Mucosa of rectum (tissue), 2 donors: Measurements from ENCODE around the gene TCERG1L.

ENCODE experiments used
- H3K27ac ChIP-seq, 2 donors: one replicate each; pipeline ENCODE4 v1.7.0; 2013; ENCODE audit warnings: inconsistent platforms in 2 of 2, low read depth in 2 of 2, low read length in 2 of 2
- H3K27me3 ChIP-seq, 2 donors: one replicate each; pipeline ENCODE4 v1.7.0; 2013; ENCODE audit warnings: low read length in 2 of 2; ENCODE audit not compliant: control insufficient read depth in 2 of 2, insufficient read depth in 2 of 2
- H3K36me3 ChIP-seq, 2 donors: one replicate each; pipeline ENCODE4 v1.7.0; 2013; ENCODE audit warnings: low read length in 2 of 2; ENCODE audit not compliant: control insufficient read depth in 2 of 2, insufficient read depth in 2 of 2
- H3K4me1 ChIP-seq, 2 donors: one replicate each; pipeline ENCODE4 v1.7.0; 2013; ENCODE audit warnings: low read length in 2 of 2, mild to moderate bottlenecking in 1 of 2; ENCODE audit not compliant: control insufficient read depth in 2 of 2, insufficient read depth in 2 of 2
- H3K4me3 ChIP-seq, 2 donors: one replicate each; pipeline ENCODE4 v1.7.0; 2013; ENCODE audit warnings: low read length in 2 of 2
- H3K9ac ChIP-seq, 2 donors: one replicate each; pipeline ENCODE4 v1.7.0; 2013; ENCODE audit warnings: low read length in 2 of 2, low read depth in 1 of 2, mild to moderate bottlenecking in 1 of 2
- H3K9me3 ChIP-seq, 2 donors: one replicate each; pipeline ENCODE4 v1.7.0; 2013; ENCODE audit warnings: low read length in 2 of 2; ENCODE audit not compliant: control insufficient read depth in 2 of 2
- donor health status: healthy.
- donor health status: Normal muscosa, but diverticular disease.

TCERG1L gene

DNA sequence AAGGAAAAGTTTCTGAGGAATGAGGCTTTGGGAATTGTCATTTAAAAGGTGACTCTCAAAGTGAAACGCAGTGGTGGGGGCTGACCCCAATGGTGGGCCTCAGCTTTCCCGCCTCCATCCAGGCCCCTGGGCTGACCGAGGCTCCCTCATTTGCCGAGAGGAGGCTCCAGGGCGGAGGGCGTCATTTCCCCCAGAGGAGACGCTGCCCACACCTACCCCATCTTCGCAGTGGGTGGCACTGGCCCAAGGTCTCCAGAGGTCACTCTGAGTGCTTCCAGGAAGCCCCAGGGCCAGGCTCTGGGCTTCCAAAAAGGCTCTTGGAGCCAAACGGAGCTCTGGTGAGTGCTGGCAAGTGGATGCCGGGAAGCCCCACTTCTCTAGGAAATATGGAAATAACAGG is 38.0 kb downstream of the TCERG1L start:
- Histone ChIP-seq H3K27ac (no peak overlapping the region), H3K4me3 (no peak overlapping the region), H3K27me3 (no peaks in the 10 kb centered on the region)

DNA sequence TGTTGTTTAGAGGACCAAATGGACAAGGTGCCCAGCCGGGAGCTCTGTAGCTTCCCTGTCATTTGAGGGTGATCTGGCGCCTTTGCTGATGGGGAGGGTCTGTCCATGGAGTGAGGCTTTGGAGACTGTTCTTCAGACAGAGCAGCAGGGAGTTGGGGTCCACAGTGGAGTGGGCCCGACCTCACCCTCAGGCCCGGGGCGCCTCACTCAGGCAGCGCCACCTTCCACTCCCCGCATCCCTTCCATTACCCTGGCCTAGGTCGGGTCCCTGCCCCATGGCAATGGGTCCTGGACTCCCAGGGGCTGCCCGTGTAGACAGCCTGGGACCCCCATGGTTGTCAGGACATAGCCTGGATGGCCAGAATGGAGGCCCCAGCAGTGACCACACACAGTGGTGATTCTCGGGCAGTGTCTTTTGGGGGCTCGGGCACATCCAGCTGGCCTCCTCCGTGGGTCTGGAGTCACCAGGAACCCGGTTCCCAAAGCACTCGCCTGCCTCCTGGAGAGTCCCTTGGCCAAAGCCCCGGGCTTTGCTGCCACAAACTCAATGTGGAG is 38.5 kb downstream of the TCERG1L start:
- H3K27ac ChIP-seq = no peak overlapping the region
- no peak overlapping the region for H3K9ac ChIP-seq
- H3K36me3 ChIP-seq = no peaks in the 10 kb centered on the region
- peaks cover 0 to 2% of the 10 kb centered on the region in 2 donors for H3K9me3 ChIP-seq
- H3K4me3 ChIP-seq = no peak overlapping the region
- H3K27me3 ChIP-seq = no peaks in the 10 kb centered on the region
- no peaks in the 10 kb centered on the region for H3K4me1 ChIP-seq

More for the DNA sequence above, 38.0 kb downstream of the TCERG1L start:
- Histone ChIP-seq H3K4me1 (no peaks in the 10 kb centered on the region), H3K9me3 (peaks cover 0 to 2% of the 10 kb centered on the region in 2 donors), H3K36me3 (no peaks in the 10 kb centered on the region), H3K9ac (no peak overlapping the region)

DNA sequence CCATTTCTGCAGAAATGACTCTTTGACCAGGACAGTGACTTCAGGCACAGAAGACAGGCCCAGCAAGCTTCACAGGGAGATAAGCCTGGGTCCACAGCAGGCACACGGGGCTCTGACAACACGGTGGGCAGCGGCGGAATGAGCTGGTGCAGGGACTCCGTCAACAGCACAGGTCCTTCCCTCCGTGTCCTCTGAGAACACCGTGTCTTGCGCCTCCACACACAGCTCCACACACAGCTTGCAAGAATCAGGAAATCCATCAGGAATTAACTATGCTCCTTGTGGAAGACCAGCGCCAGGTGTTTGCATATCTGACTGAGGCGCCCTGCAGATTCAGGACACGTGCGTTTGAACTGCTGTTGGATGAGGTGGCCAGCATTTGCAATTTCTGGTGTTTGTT is 39.6 kb downstream of the TCERG1L start:
- H3K9me3 ChIP-seq = peaks cover 0 to 7% of the 10 kb centered on the region in 2 donors
- no peaks in the 10 kb centered on the region for H3K27me3 ChIP-seq
- no peak overlapping the region for H3K9ac ChIP-seq
- no peak overlapping the region for H3K4me3 ChIP-seq
- no peaks in the 10 kb centered on the region for H3K36me3 ChIP-seq
- no peak overlapping the region for H3K27ac ChIP-seq
- H3K4me1 ChIP-seq = no peaks in the 10 kb centered on the region

DNA sequence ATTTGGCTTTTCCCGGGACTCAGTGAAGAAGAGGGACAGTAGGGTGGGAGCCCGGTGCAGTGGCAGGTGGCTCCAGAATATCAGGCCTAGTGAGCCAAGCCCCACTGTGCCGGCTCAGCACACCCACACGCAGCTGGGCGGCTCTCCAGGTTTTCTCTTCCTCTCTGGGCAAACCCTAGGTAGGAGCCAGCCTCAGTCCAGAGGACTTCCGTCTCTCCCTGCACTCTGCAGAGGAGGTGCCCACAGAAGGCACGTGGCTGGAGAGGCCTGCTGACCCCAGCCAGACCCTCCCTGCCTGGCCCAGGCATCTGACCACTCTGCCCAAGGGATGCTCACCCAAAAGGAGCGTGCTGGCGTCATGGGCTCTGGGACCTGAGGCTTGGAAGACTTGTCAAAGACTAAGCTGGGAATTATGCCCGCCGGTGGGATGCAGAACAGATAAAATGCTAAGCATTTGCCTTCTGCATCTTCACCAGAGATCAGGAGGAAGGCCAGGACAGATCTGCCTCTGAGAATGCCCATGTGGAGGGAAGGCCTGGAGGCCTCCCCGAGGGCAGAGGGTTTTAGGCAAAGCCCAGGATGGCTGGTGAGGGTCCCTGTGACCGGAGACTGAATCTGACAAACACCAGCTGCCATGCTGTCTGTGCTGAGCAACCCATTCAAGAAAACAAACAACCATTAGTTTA is 40.2 kb downstream of the TCERG1L start:
- Histone ChIP-seq H3K36me3 (no peaks in the 10 kb centered on the region), H3K27me3 (no peaks in the 10 kb centered on the region), H3K9ac (no peak overlapping the region), H3K9me3 (peaks cover 0 to 7% of the 10 kb centered on the region in 2 donors), H3K4me1 (no peaks in the 10 kb centered on the region), H3K27ac (no peak overlapping the region), H3K4me3 (no peak overlapping the region)

DNA sequence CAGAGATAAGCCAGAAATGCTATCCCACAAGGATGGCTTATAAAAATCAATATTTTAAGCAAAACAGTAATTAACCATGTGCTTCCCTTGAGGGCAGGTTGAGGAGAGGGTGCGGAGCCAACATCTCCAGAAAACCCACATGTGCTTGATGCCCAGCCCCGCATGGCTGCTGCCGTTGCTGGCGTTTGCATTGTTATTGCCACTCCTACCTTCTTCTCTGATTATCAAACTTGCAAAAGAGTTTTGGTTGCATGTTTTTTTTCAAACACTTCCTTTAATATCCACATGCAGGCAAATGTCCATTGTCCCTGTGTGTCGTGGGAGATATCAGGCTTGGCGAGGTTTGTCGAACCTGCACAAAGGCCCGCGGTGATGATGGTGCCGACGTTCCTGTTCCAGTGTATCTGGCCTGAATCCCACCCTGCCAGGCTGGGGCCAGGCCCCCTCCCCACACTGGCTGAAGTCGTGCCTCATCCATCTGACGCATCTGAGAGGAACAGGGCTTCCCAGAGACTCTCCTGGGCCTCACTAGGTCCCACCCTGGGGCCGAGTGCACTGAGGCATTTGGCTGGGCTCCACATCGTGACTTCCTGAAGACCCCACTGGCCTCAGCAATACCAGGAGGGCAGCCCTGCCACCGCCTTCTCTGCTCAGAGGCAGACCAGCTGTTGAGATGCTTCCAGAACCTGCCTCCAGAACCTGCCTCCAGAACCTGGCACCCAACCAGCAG is 40.9 kb downstream of the TCERG1L start:
- Histone ChIP-seq H3K4me1 (no peaks in the 10 kb centered on the region), H3K9me3 (peaks cover 0 to 7% of the 10 kb centered on the region in 2 donors), H3K27ac (no peak overlapping the region), H3K9ac (no peak overlapping the region), H3K4me3 (no peak overlapping the region), H3K36me3 (no peaks in the 10 kb centered on the region), H3K27me3 (no peaks in the 10 kb centered on the region)

DNA sequence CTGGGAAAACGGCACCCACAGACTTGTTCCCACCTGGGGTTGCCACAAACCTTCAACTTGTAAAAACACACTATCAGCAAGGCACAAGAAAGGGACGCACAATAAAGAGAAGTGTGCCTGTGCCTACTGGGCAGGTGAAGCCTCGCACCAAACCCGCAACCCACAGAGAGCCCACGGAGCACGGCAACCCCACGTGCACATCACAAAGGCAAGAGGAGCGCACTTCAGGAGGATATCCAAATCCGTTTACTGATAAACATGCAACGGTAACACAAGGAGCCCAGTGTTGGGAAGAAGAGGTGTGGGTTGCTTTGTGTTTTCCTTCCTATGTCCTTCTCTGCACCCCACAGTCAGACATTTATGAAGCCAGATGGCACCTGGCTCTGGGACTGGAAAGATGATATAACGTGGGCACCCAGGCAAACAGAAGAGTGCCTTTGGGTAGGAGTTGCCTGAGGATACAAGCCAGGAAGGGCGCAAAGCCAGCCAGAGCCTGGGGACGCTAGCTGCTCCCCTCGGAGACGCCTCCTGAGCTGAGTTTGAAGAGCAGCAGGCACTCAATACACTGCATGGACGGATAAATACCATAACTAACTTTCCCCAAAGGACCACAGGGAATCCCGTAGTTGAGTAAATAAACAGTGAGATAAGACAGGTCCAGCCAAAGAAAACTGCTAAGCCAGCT is 41.6 kb downstream of the TCERG1L start:
- Histone ChIP-seq H3K9ac (no peak overlapping the region), H3K4me3 (no peak overlapping the region), H3K4me1 (no peaks in the 10 kb centered on the region), H3K36me3 (no peaks in the 10 kb centered on the region), H3K27ac (no peak overlapping the region), H3K27me3 (no peaks in the 10 kb centered on the region), H3K9me3 (peaks cover 0 to 7% of the 10 kb centered on the region in 2 donors)

DNA sequence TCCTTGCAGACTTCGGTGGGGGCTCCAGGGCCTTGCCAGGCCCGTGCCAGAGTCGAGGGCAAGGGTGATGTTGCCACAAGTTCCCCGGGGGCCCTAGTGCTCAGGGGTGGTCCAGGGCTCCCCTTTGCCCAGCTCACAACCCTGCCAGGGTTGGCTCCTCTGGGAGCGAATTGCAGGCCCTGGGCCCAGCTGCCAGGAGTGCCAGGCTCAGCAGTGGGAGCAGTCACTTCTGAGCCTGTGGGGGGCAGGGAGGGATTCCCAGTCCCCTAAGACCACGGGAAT is 43.8 kb downstream of the TCERG1L start:
- no peaks in the 10 kb centered on the region for H3K27me3 ChIP-seq
- no peak overlapping the region for H3K9ac ChIP-seq
- H3K4me1 ChIP-seq = no peaks in the 10 kb centered on the region
- H3K36me3 ChIP-seq = no peaks in the 10 kb centered on the region
- peaks cover 0 to 5% of the 10 kb centered on the region in 2 donors for H3K9me3 ChIP-seq
- H3K4me3 ChIP-seq = no peak overlapping the region
- H3K27ac ChIP-seq = no peak overlapping the region

DNA sequence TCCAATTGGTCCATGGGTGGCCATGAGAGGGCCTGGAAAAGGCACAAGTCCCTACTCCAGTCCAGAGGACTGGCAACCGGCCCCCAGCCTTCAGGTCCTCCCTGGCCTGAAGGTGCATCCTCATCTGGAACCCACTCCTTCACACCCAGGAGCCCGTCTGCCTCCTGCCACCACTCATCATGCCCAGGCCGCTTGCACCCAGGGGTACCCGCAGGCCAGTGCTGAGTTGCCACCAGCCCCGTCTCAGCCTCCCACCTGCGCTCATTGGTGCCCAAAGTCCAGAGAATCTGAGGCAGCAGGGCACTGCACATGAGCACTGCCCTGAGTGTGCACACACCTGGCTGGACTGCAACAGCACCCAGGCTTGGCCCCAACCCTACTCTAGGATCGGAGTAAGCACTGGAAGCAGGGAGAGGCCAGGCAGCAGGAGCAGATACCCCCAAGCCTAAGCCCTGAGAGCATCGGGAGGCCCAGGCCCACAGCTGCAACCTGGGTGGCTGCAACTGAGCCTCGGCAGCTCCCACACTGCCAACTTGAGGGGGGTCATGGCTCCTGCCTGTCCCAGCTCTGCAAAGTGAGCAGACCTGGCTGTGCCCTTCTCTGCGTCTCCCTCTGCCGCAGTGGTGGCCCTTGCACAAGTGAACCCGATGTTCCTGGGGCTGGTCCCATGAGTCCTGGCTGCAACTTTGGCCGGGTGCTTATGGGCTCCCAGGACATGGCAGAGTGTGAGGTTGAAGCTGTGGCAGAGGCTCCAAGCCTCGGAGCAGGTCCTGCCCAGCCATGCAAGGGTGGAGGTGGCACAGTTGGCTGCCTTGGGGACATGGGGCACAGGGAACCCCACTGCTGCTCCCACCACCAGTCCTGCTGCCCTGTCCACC is 44.3 kb downstream of the TCERG1L start:
- Histone ChIP-seq H3K9me3 (peaks cover 0 to 5% of the 10 kb centered on the region in 2 donors), H3K9ac (no peak overlapping the region), H3K27me3 (no peaks in the 10 kb centered on the region), H3K4me1 (no peaks in the 10 kb centered on the region), H3K36me3 (no peaks in the 10 kb centered on the region), H3K4me3 (no peak overlapping the region), H3K27ac (no peak overlapping the region)

DNA sequence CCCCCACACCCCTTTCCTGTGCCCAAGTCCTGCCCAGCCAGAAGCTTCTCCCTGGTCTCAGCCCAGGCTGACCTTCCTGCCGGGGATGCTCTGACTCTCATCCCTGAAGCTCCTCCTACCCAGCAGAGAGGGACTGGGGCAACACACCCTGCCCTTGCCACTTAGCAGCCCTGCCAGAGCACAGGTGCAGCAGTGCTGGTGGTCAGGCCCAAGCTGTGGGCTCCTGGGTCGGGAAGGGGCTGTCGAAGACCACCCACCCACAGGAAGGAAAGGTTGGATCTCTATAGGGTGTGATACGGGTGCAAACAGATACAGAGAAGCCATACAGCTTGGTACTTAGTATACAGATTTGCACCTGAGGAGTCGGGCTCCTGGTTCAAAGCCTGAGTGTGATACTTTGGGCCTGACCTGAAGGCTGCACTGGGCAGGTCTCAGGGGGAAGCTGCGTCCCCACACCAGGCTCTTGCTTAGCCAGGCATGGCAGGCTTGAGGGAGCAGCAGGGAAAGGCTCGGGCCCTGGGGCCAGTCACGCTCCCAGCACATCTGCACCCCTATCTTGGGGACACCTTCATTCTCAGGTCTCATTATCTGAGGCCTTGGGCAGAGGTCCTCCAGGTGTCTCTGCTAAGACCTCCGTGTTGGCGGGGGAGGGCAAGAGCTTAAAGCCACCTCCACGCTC is 47.3 kb downstream of the TCERG1L start:
- no peak overlapping the region for H3K9ac ChIP-seq
- no peaks in the 10 kb centered on the region for H3K27me3 ChIP-seq
- no peak overlapping the region for H3K4me3 ChIP-seq
- no peaks in the 10 kb centered on the region for H3K36me3 ChIP-seq
- no peaks in the 10 kb centered on the region for H3K4me1 ChIP-seq
- H3K27ac ChIP-seq = no peak overlapping the region
- peaks cover 0 to 5% of the 10 kb centered on the region in 2 donors for H3K9me3 ChIP-seq
